GM12865 (cell line): ENCODE measurements around the gene FUT9.

Experiments used
- DNase-seq: peaks from one replicate; pipeline ENCODE4 v3.0.0; 2010; ENCODE audit warnings: low read depth
- H3K4me3 ChIP-seq: 2 replicates; pipeline ENCODE4 v1.5.1; 2011; ENCODE audit warnings: mild to moderate bottlenecking, low read depth, low read length, control low read depth
- CTCF ChIP-seq: IDR thresholded peaks from 2 replicates; pipeline ENCODE4 v1.5.1; 2011; ENCODE audit warnings: low read length, control low read depth, low read depth, inconsistent platforms; ENCODE audit not compliant: insufficient read depth; ENCODE audit errors: missing control alignments

Gene FUT9

GRCh38 chr6:96212066-96212465 is 196.3 kb downstream of the FUT9 start:
- no peak overlapping the region for H3K4me3 ChIP-seq
- no peak for DNase-seq
- TF ChIP-seq CTCF: no peak

GRCh38 chr6:96213784-96214183 is 198.0 kb downstream of the FUT9 start:
- TF ChIP-seq CTCF: no peak
- H3K4me3 ChIP-seq: no peak overlapping the region
- no peak for DNase-seq

- no peak overlapping the region for H3K4me3 ChIP-seq
- DNase-seq: no peak
- no peak for TF ChIP-seq CTCF
Observed at GRCh38 chr6:96223695-96224094, 207.9 kb downstream of the FUT9 start.

GRCh38 chr6:96227135-96227534 is 211.4 kb downstream of the FUT9 start:
- H3K4me3 ChIP-seq: no peak overlapping the region
- TF ChIP-seq CTCF: no peak
- no peak for DNase-seq

GRCh38 chr6:96234444-96234843 is 218.7 kb downstream of the FUT9 start:
- no peak for DNase-seq
- TF ChIP-seq CTCF: no peak

GRCh38 chr6:96235927-96236326 is 220.2 kb downstream of the FUT9 start:
- TF ChIP-seq CTCF: no peak
- no peak for DNase-seq
- no peak overlapping the region for H3K4me3 ChIP-seq

More at GRCh38 chr6:96234444-96234843, 218.7 kb downstream of the FUT9 start:
- no peak overlapping the region for H3K4me3 ChIP-seq

- H3K4me3 ChIP-seq: no peak overlapping the region
- no peak for DNase-seq
- no peak for TF ChIP-seq CTCF
Observed at GRCh38 chr6:96236471-96236870, 220.7 kb downstream of the FUT9 start.
